Esophagus squamous epithelium (tissue), 5 donors: ENCODE data around the gene TAF4. TPM values are rescaled to one million over a fixed set of nuclear protein-coding genes. Genes with fewer than 3 reads are reported as not detected.

ENCODE experiments used
- DNase-seq: peaks from one replicate; lab custom pipeline; 2025; lab: John Stamatoyannopoulos, UW
- H3K27ac ChIP-seq, 4 donors: fragments of 200-600 bp; sonication (generic); one replicate each; pipeline ENCODE4 v1.5.1; 2016 to 2019; ENCODE audit warnings: mild to moderate bottlenecking in 1 of 4
- H3K27me3 ChIP-seq, 4 donors: fragments of 200-600 bp; sonication (generic); 1 replicate in 3 of 4; 2 replicates in 1 of 4; pipeline versions ENCODE4 v1.5.1 to v1.6.0; 2017 to 2021; ENCODE audit warnings: antibody characterized with exemption in 1 of 4
- H3K36me3 ChIP-seq, 3 donors: fragments of 200-600 bp; sonication (generic); one replicate each; pipeline ENCODE4 v1.5.1; 2016 to 2019
- H3K4me1 ChIP-seq, 3 donors: fragments of 200-600 bp; sonication (generic); one replicate each; pipeline ENCODE4 v1.5.1; 2017 to 2019
- H3K4me3 ChIP-seq, 4 donors: fragments of 200-600 bp; sonication (generic); 1 replicate in 3 of 4; 2 replicates in 1 of 4; pipeline ENCODE4 v1.5.1; 2016 to 2019; ENCODE audit warnings: mild to moderate bottlenecking in 2 of 4, moderate library complexity in 1 of 4
- H3K9me3 ChIP-seq, 3 donors: fragments of 200-600 bp; sonication (generic); one replicate each; pipeline ENCODE4 v1.5.1; 2016 to 2019
- POLR2A ChIP-seq, 4 donors: fragments of 450-650 bp; IDR thresholded peaks; one replicate each; pipeline ENCODE4 v1.6.1; 2017; ENCODE audit warnings: antibody characterized with exemption in 4 of 4, mild to moderate bottlenecking in 4 of 4, moderate library complexity in 3 of 4
- WGBS, 2 donors: methylation state at CpG; one replicate each; pipeline ENCODE4 v1.1.5; 2018; 5-methylcytosine and 5-hydroxymethylcytosine counted together
- intact Hi-C: fragments of 100-400 bp; cut with DNase I; formaldehyde crosslinking; loops from one replicate; pipeline ENCODE4 v1.15.0; 2022
- total RNA-seq, 4 donors: library from RNA; depleted of rRNA; stranded (reverse); fragments of >200 nt; gene quantifications; one replicate each; pipeline ENCODE4 v1.1.0, GENCODE V29; 2016
- TF ChIP-seq, protein P1 (sequence below), 6 experiments: fragments of 450-650 bp in 4 of 6; fragments of 200-600 bp in 2 of 6; sonication (generic) in 2 of 6; IDR thresholded peaks; one replicate each; pipeline ENCODE4 v1.5.1; 2016 to 2019; ENCODE audit warnings: antibody characterized with exemption in 6 of 6, mild to moderate bottlenecking in 4 of 6, moderate library complexity in 4 of 6
- donor health status: DM: yes; HTN: yes; CAD: no.

The TAF4 gene
- total RNA-seq, 4 donors from 2014 or later: 4.9 to 16.5 (median 14.4) TPM

- Histone ChIP-seq H3K9me3 (peaks cover 0 to 62% (median 47%) of the 10 kb centered on the region in 3 donors), H3K4me3 (no peak overlapping the region), H3K27me3 (peaks cover 0 to 47% (median 0%) of the 10 kb centered on the region in 4 donors), H3K27ac (no peak overlapping the region), H3K4me1 (no peaks in the 10 kb centered on the region), H3K36me3 (no peaks in the 10 kb centered on the region)
- 19 to 37% methylated on average over 7 of the region's 7 CpGs for whole genome bisulfite sequencing, 2 donors
- TF ChIP-seq POLR2A (IDR thresholded peaks at IDR 0.05): no peak
- TF ChIP-seq, protein P1, sequence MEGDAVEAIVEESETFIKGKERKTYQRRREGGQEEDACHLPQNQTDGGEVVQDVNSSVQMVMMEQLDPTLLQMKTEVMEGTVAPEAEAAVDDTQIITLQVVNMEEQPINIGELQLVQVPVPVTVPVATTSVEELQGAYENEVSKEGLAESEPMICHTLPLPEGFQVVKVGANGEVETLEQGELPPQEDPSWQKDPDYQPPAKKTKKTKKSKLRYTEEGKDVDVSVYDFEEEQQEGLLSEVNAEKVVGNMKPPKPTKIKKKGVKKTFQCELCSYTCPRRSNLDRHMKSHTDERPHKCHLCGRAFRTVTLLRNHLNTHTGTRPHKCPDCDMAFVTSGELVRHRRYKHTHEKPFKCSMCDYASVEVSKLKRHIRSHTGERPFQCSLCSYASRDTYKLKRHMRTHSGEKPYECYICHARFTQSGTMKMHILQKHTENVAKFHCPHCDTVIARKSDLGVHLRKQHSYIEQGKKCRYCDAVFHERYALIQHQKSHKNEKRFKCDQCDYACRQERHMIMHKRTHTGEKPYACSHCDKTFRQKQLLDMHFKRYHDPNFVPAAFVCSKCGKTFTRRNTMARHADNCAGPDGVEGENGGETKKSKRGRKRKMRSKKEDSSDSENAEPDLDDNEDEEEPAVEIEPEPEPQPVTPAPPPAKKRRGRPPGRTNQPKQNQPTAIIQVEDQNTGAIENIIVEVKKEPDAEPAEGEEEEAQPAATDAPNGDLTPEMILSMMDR (IDR thresholded peaks at IDR 0.05): no peak
- intact Hi-C loops: no loop called here
- no peak for DNase-seq
Observed at GRCh38 chr20:62104791-62105345, 39.2 kb upstream of the TAF4 start.

GRCh38 chr20:62104234-62104789, 38.6 kb upstream of the TAF4 start:
- no peak for DNase-seq
- Histone ChIP-seq H3K36me3 (no peaks in the 10 kb centered on the region), H3K4me3 (no peak overlapping the region), H3K4me1 (no peaks in the 10 kb centered on the region), H3K9me3 (peaks cover 0 to 58% (median 42%) of the 10 kb centered on the region in 3 donors), H3K27ac (no peak overlapping the region), H3K27me3 (peaks cover 0 to 47% (median 0%) of the 10 kb centered on the region in 4 donors)
- intact Hi-C loops: no loop called here
- no peak for TF ChIP-seq POLR2A (IDR thresholded peaks at IDR 0.05)
- TF ChIP-seq, protein P1 (IDR thresholded peaks at IDR 0.05): no peak
- 35 to 39% methylated on average over 6 of the region's 15 CpGs for WGBS, 2 donors

DNA sequence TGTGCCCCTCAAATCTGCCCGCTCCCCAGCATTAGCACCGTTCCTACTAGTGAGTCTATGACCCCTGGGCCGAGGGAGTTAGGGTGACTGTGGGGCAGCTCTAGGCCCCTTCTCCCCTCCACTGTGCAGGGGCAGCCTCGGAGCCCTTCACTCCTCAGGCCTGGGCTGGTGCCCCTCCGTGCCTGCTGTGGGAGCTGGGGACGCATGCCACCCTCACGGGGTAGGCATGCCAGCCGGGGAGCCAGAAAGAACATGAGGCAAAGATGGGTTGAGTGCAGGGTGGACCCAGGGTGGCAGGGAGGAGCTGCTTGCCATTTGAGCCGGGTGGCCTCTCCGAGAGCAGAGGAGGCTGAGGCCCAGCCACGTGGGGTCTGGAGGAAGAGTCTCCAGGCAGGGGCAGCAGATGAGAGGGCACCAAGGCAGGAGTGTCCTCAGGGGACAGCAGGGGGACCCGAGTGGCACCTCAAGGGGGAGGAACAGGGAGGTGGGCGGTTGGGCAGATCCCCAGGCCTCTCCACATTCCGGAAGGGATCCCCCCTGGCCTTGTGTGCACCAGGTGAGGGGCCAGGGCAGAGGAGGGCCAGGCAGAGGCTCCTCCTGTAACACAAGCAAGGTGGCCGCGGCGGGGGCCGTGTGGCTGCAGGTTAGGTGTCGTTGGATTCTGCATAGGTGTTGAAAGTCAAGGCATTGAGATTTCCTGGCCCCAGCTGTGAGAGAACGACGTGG, 38.0 kb upstream of the TAF4 start:
- Histone ChIP-seq H3K4me1 (no peaks in the 10 kb centered on the region), H3K27ac (no peak overlapping the region), H3K9me3 (peaks cover 0 to 51% (median 36%) of the 10 kb centered on the region in 3 donors), H3K4me3 (no peak overlapping the region), H3K27me3 (peaks cover 0 to 47% (median 0%) of the 10 kb centered on the region in 4 donors), H3K36me3 (no peaks in the 10 kb centered on the region)
- TF ChIP-seq, protein P1 (IDR thresholded peaks at IDR 0.05): no peak
- no peak for TF ChIP-seq POLR2A (IDR thresholded peaks at IDR 0.05)
- intact Hi-C loops: no loop called here
- 57 to 68% methylated on average over 8 to 10 of the region's 21 CpGs for WGBS, 2 donors
- no peak for DNase-seq

- no peak overlapping the region for H3K27ac ChIP-seq
- no peaks in the 10 kb centered on the region for H3K36me3 ChIP-seq
- no peaks in the 10 kb centered on the region for H3K4me1 ChIP-seq
- H3K4me3 ChIP-seq: no peak overlapping the region
- 88 to 93% methylated on average over 4 of the region's 4 CpGs for whole genome bisulfite sequencing, 2 donors
- DNase-seq: no peak
- no peak for TF ChIP-seq POLR2A (IDR thresholded peaks at IDR 0.05)
- TF ChIP-seq, protein P1 (IDR thresholded peaks at IDR 0.05): no peak
- intact Hi-C loops: no loop called here
- H3K9me3 ChIP-seq: peaks cover 0 to 27% (median 16%) of the 10 kb centered on the region in 3 donors
- peaks cover 0 to 63% (median 0%) of the 10 kb centered on the region in 4 donors for H3K27me3 ChIP-seq
Observed at GRCh38 chr20:62101078-62101477, 35.4 kb upstream of the TAF4 start.

DNA sequence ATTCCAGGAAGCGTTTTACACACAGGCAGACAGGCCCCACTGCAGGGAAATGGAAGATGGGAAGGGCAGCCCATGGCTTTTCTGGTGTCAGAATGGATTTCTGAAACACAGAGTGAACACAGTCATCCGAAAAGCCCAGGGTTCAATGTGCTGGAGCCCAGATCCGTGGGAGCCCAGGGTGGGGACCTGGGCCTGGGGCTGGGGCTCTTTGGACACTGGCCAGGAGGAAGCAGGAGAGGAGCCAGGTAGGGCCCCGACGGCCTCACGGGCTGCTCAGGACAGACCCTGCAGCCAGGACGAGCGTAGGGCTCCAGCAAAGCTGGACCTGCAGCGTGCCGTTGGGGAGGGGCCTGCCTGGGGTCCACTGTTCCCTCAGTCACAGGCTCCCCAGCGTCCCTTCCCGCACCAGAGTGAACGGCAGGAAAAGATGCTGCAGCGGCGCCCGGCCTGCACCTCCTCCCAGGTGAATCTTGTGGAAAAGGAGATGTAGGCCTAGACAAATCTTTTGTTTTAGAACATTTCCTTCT, 32.3 kb upstream of the TAF4 start:
- no peak overlapping the region for H3K27ac ChIP-seq
- no peaks in the 10 kb centered on the region for H3K36me3 ChIP-seq
- WGBS, 2 donors: 56 to 78% methylated on average over 1 to 7 of the region's 16 CpGs
- peaks cover 0 to 6% (median 0%) of the 10 kb centered on the region in 3 donors for H3K4me1 ChIP-seq
- no peak overlapping the region for H3K4me3 ChIP-seq
- intact Hi-C loops: no loop called here
- no peak for TF ChIP-seq POLR2A (IDR thresholded peaks at IDR 0.05)
- TF ChIP-seq, protein P1 (IDR thresholded peaks at IDR 0.05): no peak
- H3K9me3 ChIP-seq: peaks cover 0 to 27% (median 16%) of the 10 kb centered on the region in 3 donors
- H3K27me3 ChIP-seq: peaks cover 0 to 43% (median 0%) of the 10 kb centered on the region in 4 donors
- no peak for DNase-seq
